IMR-90 (cell line): ENCODE data around the gene S100A12. TPM values are rescaled to one million over a fixed set of nuclear protein-coding genes. Genes with fewer than 3 reads are reported as not detected.

Experiments used
- ATAC-seq: fragments of 200-7000 bp; cut with Tn5 transposase; 2 replicates; pipeline ENCODE4 v1.9.1; 2020; ENCODE audit warnings: low read depth, mild to moderate bottlenecking, moderate library complexity
- BruUV-seq: library from RNA; stranded (reverse); fragments of 400-500 nt; replicated peaks from 2 replicates; lab custom pipeline; 2021; lab: Mats Ljungman, UMichigan
- CTCF ChIA-PET: fragments of 300-600 bp; formaldehyde crosslinking; extraction: SDS; loops from one replicate; lab custom pipeline; 2021; ENCODE audit warnings: antibody characterized with exemption; lab: Yijun Ruan, JAX
- POLR2A ChIA-PET: fragments of 300-600 bp; sonication (Branson Sonifier 250); formaldehyde crosslinking; loops from one replicate; lab custom pipeline; 2022; ENCODE audit warnings: antibody characterized with exemption; ENCODE audit not compliant: unreplicated experiment; lab: Charles Lee
- DNase-seq: peaks from one replicate; pipeline ENCODE4 v3.0.0; 2013
- H2AFZ ChIP-seq: replicated peaks from 2 replicates; pipeline ENCODE3; 2013; ENCODE audit warnings: low read length, mild to moderate bottlenecking; ENCODE audit not compliant: poor library complexity
- H2AK5ac ChIP-seq: 2 replicates; pipeline ENCODE4 v1.6.1; 2013; ENCODE audit warnings: low read depth, low read length, inconsistent platforms
- H2AK9ac ChIP-seq: replicated peaks from 2 replicates; pipeline ENCODE3; 2013; ENCODE audit warnings: mild to moderate bottlenecking, low read depth, low read length, moderate library complexity; ENCODE audit not compliant: poor library complexity
- H2BK120ac ChIP-seq: 2 replicates; pipeline ENCODE4 v1.6.1; 2013; ENCODE audit warnings: low read depth, low read length, inconsistent platforms
- H2BK15ac ChIP-seq: 3 replicates; pipeline ENCODE4 v1.6.1; 2013; ENCODE audit warnings: low read depth, low read length, inconsistent platforms
- H2BK20ac ChIP-seq: 2 replicates; pipeline ENCODE4 v1.6.1; 2013; ENCODE audit warnings: low read depth, mild to moderate bottlenecking, inconsistent platforms, low read length, moderate library complexity
- H2BK5ac ChIP-seq: 2 replicates; pipeline ENCODE4 v1.6.1; 2013; ENCODE audit warnings: mild to moderate bottlenecking, low read depth, low read length, inconsistent platforms; ENCODE audit not compliant: poor library complexity, severe bottlenecking
- H3K14ac ChIP-seq: replicated peaks from 2 replicates; pipeline ENCODE4 v1.6.1; 2013; ENCODE audit warnings: low read depth, low read length, inconsistent platforms
- H3K18ac ChIP-seq: 2 replicates; pipeline ENCODE4 v1.6.1; 2013; ENCODE audit warnings: low read depth, low read length, control low read depth
- H3K23ac ChIP-seq: 2 replicates; pipeline ENCODE4 v1.6.1; 2013; ENCODE audit warnings: low read depth, low read length, inconsistent platforms
- H3K27ac ChIP-seq: 2 replicates; pipeline ENCODE4 v1.5.1; 2013; ENCODE audit warnings: mild to moderate bottlenecking, control low read depth, low read length; ENCODE audit not compliant: insufficient read depth
- H3K27me3 ChIP-seq: 2 replicates; pipeline ENCODE4 v1.6.1; 2013; ENCODE audit warnings: low read length; ENCODE audit not compliant: control insufficient read depth, insufficient read depth
- H3K36me3 ChIP-seq: 2 replicates; pipeline ENCODE4 v1.6.1; 2013; ENCODE audit warnings: low read length, mixed read lengths; ENCODE audit not compliant: control insufficient read depth, insufficient read depth
- H3K4ac ChIP-seq: 2 replicates; pipeline ENCODE4 v1.6.1; 2013; ENCODE audit warnings: low read depth, low read length, inconsistent platforms
- H3K4me1 ChIP-seq: 2 replicates; pipeline ENCODE4 v1.6.1; 2013; ENCODE audit warnings: low read length, mixed read lengths; ENCODE audit not compliant: control insufficient read depth, insufficient read depth
- H3K4me2 ChIP-seq: 2 replicates; pipeline ENCODE4 v1.6.1; 2013; ENCODE audit warnings: low read depth, mild to moderate bottlenecking, control low read depth, low read length, moderate library complexity
- H3K4me3 ChIP-seq: 2 replicates; pipeline ENCODE4 v1.5.1; 2013; ENCODE audit warnings: low read depth, mild to moderate bottlenecking, control low read depth, low read length, moderate library complexity; ENCODE audit not compliant: insufficient read depth
- H3K56ac ChIP-seq: 2 replicates; pipeline ENCODE4 v1.6.1; 2013; ENCODE audit warnings: low read length, inconsistent platforms; ENCODE audit not compliant: insufficient read depth; ENCODE audit errors: extremely low read depth
- H3K79me1 ChIP-seq, 2 experiments: 2 replicates each; pipeline ENCODE4 v1.6.1; 2013; ENCODE audit warnings: low read length in 2 of 2, inconsistent platforms in 1 of 2, low read depth in 1 of 2
- H3K9ac ChIP-seq: 2 replicates; pipeline ENCODE4 v1.6.1; 2013; ENCODE audit warnings: low read depth, low read length, control low read depth
- H3K9me1 ChIP-seq: 2 replicates; pipeline ENCODE4 v1.6.1; 2013; ENCODE audit warnings: low read length, inconsistent platforms; ENCODE audit not compliant: insufficient read depth
- H3K9me3 ChIP-seq: 2 replicates; pipeline ENCODE4 v1.6.1; 2013; ENCODE audit warnings: low read length; ENCODE audit not compliant: control insufficient read depth, insufficient read depth
- H4K20me1 ChIP-seq: 2 replicates; pipeline ENCODE4 v1.6.1; 2013; ENCODE audit warnings: low read length, inconsistent platforms; ENCODE audit not compliant: insufficient read depth
- H4K5ac ChIP-seq: 2 replicates; pipeline ENCODE4 v1.6.1; 2013; ENCODE audit warnings: mild to moderate bottlenecking, low read depth, low read length, control low read depth
- H4K8ac ChIP-seq, 2 experiments: 2 replicates each; pipeline ENCODE4 v1.6.1; 2013; ENCODE audit warnings: low read depth in 2 of 2, low read length in 2 of 2, control low read depth in 1 of 2, inconsistent platforms in 1 of 2
- H4K91ac ChIP-seq: 2 replicates; pipeline ENCODE4 v1.6.1; 2013; ENCODE audit warnings: low read depth, low read length, inconsistent platforms; ENCODE audit not compliant: insufficient read depth
- MXI1 ChIP-seq: IDR thresholded peaks from 2 replicates; pipeline ENCODE4 v1.6.1; 2012; ENCODE audit warnings: low read depth, mild to moderate bottlenecking, low read length, moderate library complexity, borderline replicate concordance
- POLR2A ChIP-seq: IDR thresholded peaks from 2 replicates; pipeline ENCODE4 v1.6.1; 2012; ENCODE audit warnings: mild to moderate bottlenecking, low read depth, low read length
- RFX5 ChIP-seq: IDR thresholded peaks from 2 replicates; pipeline ENCODE4 v1.8.0; 2012; ENCODE audit warnings: low read depth, mild to moderate bottlenecking, low read length, moderate library complexity
- SMC3 ChIP-seq: fragments of 150-350 bp; IDR thresholded peaks from 2 replicates; pipeline ENCODE4 v1.6.1; 2016; ENCODE audit warnings: low read depth, mild to moderate bottlenecking, antibody characterized with exemption, low read length, moderate library complexity
- USF2 ChIP-seq: fragments of 150-350 bp; IDR thresholded peaks from 2 replicates; pipeline ENCODE4 v1.6.1; 2017; ENCODE audit warnings: mild to moderate bottlenecking, antibody characterized with exemption, low read length, low read depth
- WGBS, 2 experiments: methylation state at CpG; one replicate each; pipeline versions ENCODE4 v1.1.5 to v1.1.7; 2013; ENCODE audit warnings: missing lambda C conversion rate in 2 of 2; ENCODE audit not compliant: insufficient read length in 1 of 2; ENCODE audit errors: extremely low coverage in 2 of 2; 5-methylcytosine and 5-hydroxymethylcytosine counted together
- dilution Hi-C: fragments of 300-500 bp; cut with HindIII; formaldehyde crosslinking; loops from one replicate; pipeline ENCODE4 v1.14.3; 2018; ENCODE audit warnings: low sequenced_read_pairs; ENCODE audit not compliant: unreplicated experiment
- in situ Hi-C: fragments of 300-500 bp; cut with MboI; formaldehyde crosslinking; loops from 3 replicates; pipeline ENCODE4 v1.14.3; 2019; ENCODE audit warnings: low sequenced_read_pairs, inconsistent platforms, mixed read lengths
- intact Hi-C: fragments of 100-400 bp; cut with micrococcal nuclease; formaldehyde crosslinking; loops from 2 replicates; pipeline ENCODE4 v1.10.0; 2022
- polyA plus RNA-seq, 3 experiments: library from polyadenylated mRNA; depleted of rRNA; stranded (reverse); fragments of >200 nt; gene quantifications; 2 replicates each; pipeline ENCODE4 v1.2.3, GENCODE V29; 2012; ENCODE audit warnings: low replicate concordance in 1 of 3
- total RNA-seq: library from RNA; depleted of rRNA; stranded (reverse); fragments of >200 nt; gene quantifications from 2 replicates; pipeline ENCODE4 v1.2.3, GENCODE V29; 2012

Gene S100A12
- total and polyA plus RNA-seq, 2 of the 4 experiments (the other 2 are of a cell fraction): not detected

GRCh38 chr1:153365696-153366095, 9.7 kb downstream of the S100A12 start:
- H3K36me3 ChIP-seq: no peaks in the 10 kb centered on the region
- no peak overlapping the region for H3K27ac ChIP-seq
- H3K4me3 ChIP-seq: no peak overlapping the region
- H2BK120ac ChIP-seq: no peak overlapping the region
- DNase-seq: no peak
- H2AFZ ChIP-seq: no peak overlapping the region
- dilution Hi-C loops: no loop called here
- no peak overlapping the region for H3K14ac ChIP-seq
- ChIA-PET CTCF (no interaction called here), POLR2A (no interaction called here)
- no peak overlapping the region for H2AK5ac ChIP-seq
- no peak overlapping the region for H3K18ac ChIP-seq
- no peak overlapping the region for H4K8ac ChIP-seq
- no peaks in the 10 kb centered on the region for H3K9me1 ChIP-seq
- no peak for TF ChIP-seq SMC3
- TF ChIP-seq POLR2A: no peak
- no peak for TF ChIP-seq MXI1
- TF ChIP-seq RFX5: no peak
- no peak for TF ChIP-seq USF2
- no TSS peak for BruUV-seq
- no peaks in the 10 kb centered on the region for H3K4me1 ChIP-seq
- no peak overlapping the region for H2BK15ac ChIP-seq
- no peak overlapping the region for H2BK5ac ChIP-seq
- intact Hi-C loops: no loop called here
- H2BK20ac ChIP-seq: no peak overlapping the region
- no peak overlapping the region for H3K4me2 ChIP-seq
- no peak overlapping the region for H4K5ac ChIP-seq
- no peak overlapping the region for H3K23ac ChIP-seq
- in situ Hi-C loops: no loop called here
- no peaks in the 10 kb centered on the region for H4K20me1 ChIP-seq
- H4K91ac ChIP-seq: no peak overlapping the region
- no peak overlapping the region for H2AK9ac ChIP-seq
- no peak overlapping the region for H3K4ac ChIP-seq
- H3K79me1 ChIP-seq: no peaks in the 10 kb centered on the region
- WGBS, 2 experiments: no CpG with 5 or more reads among the region's 8 CpGs
- no peak overlapping the region for H3K9ac ChIP-seq
- no peak for ATAC-seq
- no peaks in the 10 kb centered on the region for H3K9me3 ChIP-seq
- H3K56ac ChIP-seq: no peak overlapping the region
- H3K27me3 ChIP-seq: peaks cover 6% of the 10 kb centered on the region
